Astrocyte (in vitro differentiated cells and primary cell): ENCODE results near the gene IRGC. TPM values are rescaled to one million over a fixed set of nuclear protein-coding genes. Genes with fewer than 3 reads are reported as not detected.

Experiments
- DNase-seq: peaks from one replicate; pipeline ENCODE4 v3.0.0-alpha.2; 2010; ENCODE audit warnings: low read depth
- FAIRE-seq: peaks from 2 replicates; lab custom pipeline; 2011; peaks lifted over from hg19 to GRCh38; lab: Jason Lieb, UNC
- H2AFZ ChIP-seq: 2 replicates; pipeline ENCODE4 v1.6.0; 2012; ENCODE audit warnings: low read depth, low read length, inconsistent platforms
- H3K27ac ChIP-seq: 2 replicates; pipeline ENCODE4 v1.5.1; 2011; ENCODE audit warnings: low read depth, low read length, inconsistent platforms
- H3K27me3 ChIP-seq: 2 replicates; pipeline ENCODE4 v1.6.0; 2011; ENCODE audit warnings: low read length, inconsistent platforms; ENCODE audit not compliant: insufficient read depth
- H3K36me3 ChIP-seq: 2 replicates; pipeline ENCODE4 v1.5.1; 2011; ENCODE audit warnings: low read length, inconsistent platforms; ENCODE audit not compliant: insufficient read depth
- H3K4me1 ChIP-seq: 2 replicates; pipeline ENCODE4 v1.5.1; 2011; ENCODE audit warnings: low read length, inconsistent platforms; ENCODE audit not compliant: insufficient read depth
- H3K4me2 ChIP-seq: 2 replicates; pipeline ENCODE4 v1.6.0; 2012; ENCODE audit warnings: low read length, inconsistent platforms
- H3K4me3 ChIP-seq: 2 replicates; pipeline ENCODE4 v1.5.1; 2011; ENCODE audit warnings: low read depth, mild to moderate bottlenecking, low read length, inconsistent platforms; ENCODE audit not compliant: insufficient read depth
- H3K79me2 ChIP-seq: 2 replicates; pipeline ENCODE4 v1.6.0; 2012; ENCODE audit warnings: mild to moderate bottlenecking, low read length, inconsistent platforms; ENCODE audit not compliant: insufficient read depth
- H3K9ac ChIP-seq: 2 replicates; pipeline ENCODE4 v1.6.0; 2012; ENCODE audit warnings: mild to moderate bottlenecking, low read length, inconsistent platforms
- H3K9me3 ChIP-seq: 2 replicates; pipeline ENCODE4 v1.5.1; 2012; ENCODE audit warnings: low read depth, mild to moderate bottlenecking, low read length, inconsistent platforms; ENCODE audit not compliant: insufficient read depth
- H4K20me1 ChIP-seq: 2 replicates; pipeline ENCODE4 v1.6.0; 2012; ENCODE audit warnings: low read length, inconsistent platforms; ENCODE audit not compliant: insufficient read depth
- H3K27ac Mint-ChIP-seq: one replicate; pipeline ENCODE4 v1.8.0; 2021; ENCODE audit warnings: mild to moderate bottlenecking, mixed read lengths; ENCODE audit not compliant: unreplicated experiment
- H3K27me3 Mint-ChIP-seq: one replicate; pipeline ENCODE4 v1.8.0; 2021; ENCODE audit warnings: low read depth, mixed read lengths; ENCODE audit not compliant: unreplicated experiment
- H3K36me3 Mint-ChIP-seq: one replicate; pipeline ENCODE4 v1.8.0; 2021; ENCODE audit warnings: low read depth, mixed read lengths; ENCODE audit not compliant: unreplicated experiment
- H3K4me1 Mint-ChIP-seq: one replicate; pipeline ENCODE4 v1.8.0; 2021; ENCODE audit warnings: low read depth, mixed read lengths; ENCODE audit not compliant: unreplicated experiment
- H3K4me3 Mint-ChIP-seq: one replicate; pipeline ENCODE4 v1.8.0; 2021; ENCODE audit warnings: mild to moderate bottlenecking, moderate library complexity, mixed read lengths; ENCODE audit not compliant: unreplicated experiment
- H3K9me3 Mint-ChIP-seq: one replicate; pipeline ENCODE4 v1.8.0; 2021; ENCODE audit warnings: mild to moderate bottlenecking, mixed read lengths; ENCODE audit not compliant: unreplicated experiment
- EZH2 ChIP-seq: IDR thresholded peaks from 2 replicates; pipeline ENCODE4 v1.6.1; 2012; ENCODE audit warnings: mild to moderate bottlenecking, low read length, inconsistent platforms; ENCODE audit not compliant: insufficient read depth
- total RNA-seq: library from RNA; stranded (reverse); gene quantifications from 2 replicates; pipeline ENCODE4 v1.2.1, GENCODE V29; 2021
- TF ChIP-seq, protein P1 (sequence below): IDR thresholded peaks from 2 replicates; pipeline ENCODE4 v1.5.1; 2011; ENCODE audit warnings: low read depth, mild to moderate bottlenecking, inconsistent platforms, low read length, moderate library complexity; ENCODE audit not compliant: insufficient read depth

IRGC gene
- total RNA-seq, 1 donor from 2014 or later, result not detected

DNA sequence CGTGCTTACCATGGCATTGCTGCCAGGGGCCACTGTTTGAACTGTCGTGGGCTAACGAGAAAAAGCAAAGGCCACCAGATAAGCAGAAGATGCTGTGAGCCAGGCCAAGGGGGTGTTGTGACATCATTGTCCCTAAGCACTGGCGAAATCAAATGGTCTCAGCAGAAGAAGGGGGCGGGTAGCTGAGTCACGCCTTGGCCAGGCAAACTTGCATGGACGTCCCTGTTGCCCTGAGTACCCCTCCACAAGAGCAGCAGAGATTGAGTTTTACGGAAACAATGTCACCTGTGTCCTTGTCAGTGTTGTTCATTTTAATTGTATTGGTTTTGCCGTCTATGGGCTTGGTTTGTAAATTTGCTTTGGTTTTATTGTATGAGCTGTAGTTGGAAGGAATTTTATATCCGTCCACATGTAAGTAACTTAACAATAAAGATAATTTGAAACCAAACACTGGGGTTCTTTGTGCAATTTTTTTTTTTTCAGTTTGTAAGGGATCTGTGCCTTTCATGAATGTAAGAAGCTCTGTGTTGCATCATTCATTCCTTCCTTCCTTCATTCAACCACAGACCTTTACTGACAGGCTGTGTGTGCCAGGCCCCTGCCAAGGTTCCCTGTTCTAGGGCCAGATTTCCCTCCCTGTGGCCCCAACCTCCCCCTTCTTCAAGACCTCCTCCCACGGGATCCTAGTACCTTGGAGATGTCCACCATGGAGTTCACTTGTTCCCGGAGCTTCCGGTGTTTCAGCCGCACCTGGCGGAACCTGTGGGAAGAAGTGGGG lies 52.6 kb downstream of the IRGC start:
- H3K9me3 ChIP-seq, result no peaks in the 10 kb centered on the region
- no peak overlapping the region for H3K27ac ChIP-seq
- no peak overlapping the region for H3K9ac ChIP-seq
- no peaks in the 10 kb centered on the region for H3K27me3 ChIP-seq
- H3K4me3 ChIP-seq, result no peak overlapping the region
- no peaks in the 10 kb centered on the region for H3K79me2 ChIP-seq
- TF ChIP-seq, protein P1, sequence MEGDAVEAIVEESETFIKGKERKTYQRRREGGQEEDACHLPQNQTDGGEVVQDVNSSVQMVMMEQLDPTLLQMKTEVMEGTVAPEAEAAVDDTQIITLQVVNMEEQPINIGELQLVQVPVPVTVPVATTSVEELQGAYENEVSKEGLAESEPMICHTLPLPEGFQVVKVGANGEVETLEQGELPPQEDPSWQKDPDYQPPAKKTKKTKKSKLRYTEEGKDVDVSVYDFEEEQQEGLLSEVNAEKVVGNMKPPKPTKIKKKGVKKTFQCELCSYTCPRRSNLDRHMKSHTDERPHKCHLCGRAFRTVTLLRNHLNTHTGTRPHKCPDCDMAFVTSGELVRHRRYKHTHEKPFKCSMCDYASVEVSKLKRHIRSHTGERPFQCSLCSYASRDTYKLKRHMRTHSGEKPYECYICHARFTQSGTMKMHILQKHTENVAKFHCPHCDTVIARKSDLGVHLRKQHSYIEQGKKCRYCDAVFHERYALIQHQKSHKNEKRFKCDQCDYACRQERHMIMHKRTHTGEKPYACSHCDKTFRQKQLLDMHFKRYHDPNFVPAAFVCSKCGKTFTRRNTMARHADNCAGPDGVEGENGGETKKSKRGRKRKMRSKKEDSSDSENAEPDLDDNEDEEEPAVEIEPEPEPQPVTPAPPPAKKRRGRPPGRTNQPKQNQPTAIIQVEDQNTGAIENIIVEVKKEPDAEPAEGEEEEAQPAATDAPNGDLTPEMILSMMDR, result no peak
- TF ChIP-seq EZH2, result no peak
- H2AFZ ChIP-seq, result no peak overlapping the region
- no peaks in the 10 kb centered on the region for H4K20me1 ChIP-seq
- DNase-seq (no peak), FAIRE-seq (no peak)
- peaks cover 31% of the 10 kb centered on the region for H3K4me1 ChIP-seq
- H3K36me3 Mint-ChIP-seq, result peaks cover 6% of the 10 kb centered on the region
- H3K36me3 ChIP-seq, result no peaks in the 10 kb centered on the region
- H3K27ac Mint-ChIP-seq, result no peak overlapping the region
- no peak overlapping the region for H3K4me2 ChIP-seq
- no peak overlapping the region for H3K4me3 Mint-ChIP-seq
- H3K27me3 Mint-ChIP-seq, result peaks cover 38% of the 10 kb centered on the region
- peaks cover 23% of the 10 kb centered on the region for H3K4me1 Mint-ChIP-seq
- H3K9me3 Mint-ChIP-seq, result peaks cover 1% of the 10 kb centered on the region

DNA sequence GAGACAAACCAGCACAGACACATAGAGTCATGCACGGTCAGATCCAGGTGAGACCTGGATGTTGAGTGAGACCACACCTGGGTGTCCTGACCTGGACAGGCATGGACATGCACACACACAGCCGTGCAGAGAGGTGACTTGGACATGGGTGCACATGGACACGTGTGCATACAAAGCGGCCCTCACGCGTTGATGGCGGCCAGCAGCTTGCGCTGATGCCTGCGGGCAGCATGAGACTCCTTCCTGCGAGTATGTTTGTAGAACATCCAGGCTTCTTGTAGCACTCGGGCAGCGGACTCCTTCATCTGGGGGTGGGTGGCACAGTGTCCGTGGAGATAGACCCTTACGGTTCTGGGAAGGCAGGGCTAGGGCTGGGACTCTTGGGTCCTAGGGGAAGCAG lies 53.4 kb downstream of the IRGC start:
- TF ChIP-seq, protein P1, result no peak
- no peak for TF ChIP-seq EZH2
- Mint-ChIP-seq H3K36me3 (peaks cover 6% of the 10 kb centered on the region), H3K27ac (no peak overlapping the region), H3K27me3 (peaks cover 45% of the 10 kb centered on the region), H3K9me3 (peaks cover 1% of the 10 kb centered on the region), H3K4me1 (peaks cover 19% of the 10 kb centered on the region), H3K4me3 (no peak overlapping the region)
- Histone ChIP-seq H3K9me3 (no peaks in the 10 kb centered on the region), H3K4me3 (no peak overlapping the region), H3K9ac (no peak overlapping the region), H3K4me1 (peaks cover 24% of the 10 kb centered on the region), H3K36me3 (no peaks in the 10 kb centered on the region), H2AFZ (no peak overlapping the region), H3K27ac (no peak overlapping the region), H3K4me2 (no peak overlapping the region), H3K79me2 (no peaks in the 10 kb centered on the region), H3K27me3 (no peaks in the 10 kb centered on the region), H4K20me1 (no peaks in the 10 kb centered on the region)
- no peak for DNase-seq
- FAIRE-seq, result no peak

Other genes with a start within 250 kb of the IRGC start
- gene PHLDB3, start 211.3 kb upstream of the IRGC start, total RNA-seq, result 13.4 and 14.0 TPM in 2 replicates
- gene ETHE1, start 188.9 kb upstream of the IRGC start, total RNA-seq, result 43.7 and 50.7 TPM in 2 replicates
- gene ZNF575, start 182.9 kb upstream of the IRGC start, total RNA-seq, result 1.3 and 1.4 TPM in 2 replicates
- gene XRCC1, start 140.5 kb upstream of the IRGC start, total RNA-seq, result 14.6 and 14.7 TPM in 2 replicates
- gene PINLYP, start 140.3 kb upstream of the IRGC start, total RNA-seq, result 0.30 and 0.96 TPM in 2 replicates
- 49.8 and 60.7 TPM in 2 replicates for gene IRGQ, start 119.9 kb upstream of the IRGC start, total RNA-seq
- gene ZNF576, start 119.5 kb upstream of the IRGC start, total RNA-seq, result 13.8 and 14.5 TPM in 2 replicates
- 0.23 TPM in 1 of 2 replicates, not detected in the other for gene SRRM5, start 104.0 kb upstream of the IRGC start, total RNA-seq
- 53.4 and 54.7 TPM in 2 replicates for gene ZNF428, start 96.4 kb upstream of the IRGC start, total RNA-seq
- gene CADM4, start 76.2 kb upstream of the IRGC start, total RNA-seq, result 40.8 and 52.1 TPM in 2 replicates
- gene PLAUR, start 45.9 kb upstream of the IRGC start, total RNA-seq, result 112 and 116 TPM in 2 replicates
- 35.0 and 37.0 TPM in 2 replicates for gene SMG9, start 38.9 kb downstream of the IRGC start, total RNA-seq
- 2.6 and 3.6 TPM in 2 replicates for gene KCNN4, start 64.9 kb downstream of the IRGC start, total RNA-seq
- not detected in 2 replicates for gene LYPD5, start 86.4 kb downstream of the IRGC start, total RNA-seq
- gene ZNF283, start 111.2 kb downstream of the IRGC start, total RNA-seq, result 10.1 and 11.9 TPM in 2 replicates
- gene ZNF404, start 167.9 kb downstream of the IRGC start, total RNA-seq, result 6.4 and 6.6 TPM in 2 replicates
- 13.8 and 15.8 TPM in 2 replicates for gene ZNF45, start 219.2 kb downstream of the IRGC start, total RNA-seq
- gene ZNF221, start 235.2 kb downstream of the IRGC start, total RNA-seq, result 6.0 and 6.6 TPM in 2 replicates